SU-DHL-6 (cell line): Measurements from ENCODE around the gene RFX1.

Experiments
- H2AFZ ChIP-seq: fragments of 200-600 bp; sonication (generic); 2 replicates; pipeline ENCODE4 v1.6.1; 2014; ENCODE audit warnings: low read depth, mild to moderate bottlenecking, moderate library complexity, mixed read lengths, antibody characterized with exemption, low read length; ENCODE audit not compliant: severe bottlenecking
- H3F3A ChIP-seq: fragments of 200-600 bp; shearing (Covaris generic); 2 replicates; pipeline ENCODE4 v1.6.0; 2016; ENCODE audit warnings: antibody characterized with exemption, mild to moderate bottlenecking; ENCODE audit not compliant: insufficient read depth
- H3K27ac ChIP-seq: fragments of 200-600 bp; sonication (generic); 2 replicates; pipeline ENCODE4 v1.5.1; 2016; ENCODE audit warnings: low read depth, mild to moderate bottlenecking, low read length, moderate library complexity, mixed read lengths
- H3K27me3 ChIP-seq: fragments of 200-600 bp; sonication (generic), shearing (Covaris generic); 2 replicates; pipeline ENCODE4 v1.6.0; 2014; ENCODE audit warnings: mild to moderate bottlenecking, low read length
- H3K36me3 ChIP-seq: fragments of 200-600 bp; sonication (generic); 2 replicates; pipeline ENCODE4 v1.6.1; 2014; ENCODE audit warnings: mild to moderate bottlenecking, low read length, mixed read lengths
- H3K4me2 ChIP-seq: fragments of 300-600, 200-600 bp; shearing (Covaris generic), sonication (generic); 2 replicates; pipeline ENCODE4 v1.6.0; 2014; ENCODE audit warnings: low read length, low read depth, mild to moderate bottlenecking; ENCODE audit not compliant: poor library complexity, severe bottlenecking
- H3K4me3 ChIP-seq: fragments of 200-600 bp; sonication (generic); 2 replicates; pipeline ENCODE4 v1.5.1; 2014; ENCODE audit warnings: antibody characterized with exemption, low read length, mild to moderate bottlenecking, mixed read lengths; ENCODE audit not compliant: insufficient read depth, poor library complexity, severe bottlenecking
- H3K79me2 ChIP-seq: fragments of 200-600 bp; sonication (generic); 2 replicates; pipeline ENCODE4 v1.6.1; 2014; ENCODE audit warnings: mild to moderate bottlenecking, low read length, moderate library complexity; ENCODE audit not compliant: insufficient read depth
- H3K9ac ChIP-seq: fragments of 200-600 bp; sonication (generic); 2 replicates; pipeline ENCODE4 v1.7.0; 2014; ENCODE audit warnings: mild to moderate bottlenecking, low read length
- H3K9me2 ChIP-seq: fragments of 200-600 bp; sonication (generic); replicated peaks from 2 replicates; pipeline ENCODE4 v1.6.1; 2014; ENCODE audit warnings: low read length; ENCODE audit not compliant: insufficient read depth
- H3K9me3 ChIP-seq: fragments of 200-600 bp; sonication (generic); 2 replicates; pipeline ENCODE4 v1.6.1; 2014; ENCODE audit warnings: low read length, mixed read lengths; ENCODE audit not compliant: insufficient read depth
- H4K20me1 ChIP-seq: fragments of 200-600 bp; sonication (generic); 2 replicates; pipeline ENCODE4 v1.6.1; 2014; ENCODE audit warnings: low read depth, mild to moderate bottlenecking, antibody characterized with exemption, low read length, moderate library complexity, mixed read lengths
- CTCF ChIP-seq: fragments of 200-600 bp; sonication (generic); IDR thresholded peaks from one replicate; pipeline ENCODE4 v1.5.1; 2017; ENCODE audit warnings: antibody characterized with exemption, mild to moderate bottlenecking, low read length, moderate library complexity; ENCODE audit not compliant: insufficient read depth, poor library complexity, severe bottlenecking
- EZH2phosphoT487 ChIP-seq: fragments of 200-600 bp; sonication (generic), shearing (Covaris generic); conservative IDR thresholded peaks from 2 replicates; pipeline ENCODE4 v1.6.1; 2018; ENCODE audit warnings: mild to moderate bottlenecking, antibody characterized with exemption, low read length, moderate library complexity, mixed read lengths

Gene RFX1

DNA sequence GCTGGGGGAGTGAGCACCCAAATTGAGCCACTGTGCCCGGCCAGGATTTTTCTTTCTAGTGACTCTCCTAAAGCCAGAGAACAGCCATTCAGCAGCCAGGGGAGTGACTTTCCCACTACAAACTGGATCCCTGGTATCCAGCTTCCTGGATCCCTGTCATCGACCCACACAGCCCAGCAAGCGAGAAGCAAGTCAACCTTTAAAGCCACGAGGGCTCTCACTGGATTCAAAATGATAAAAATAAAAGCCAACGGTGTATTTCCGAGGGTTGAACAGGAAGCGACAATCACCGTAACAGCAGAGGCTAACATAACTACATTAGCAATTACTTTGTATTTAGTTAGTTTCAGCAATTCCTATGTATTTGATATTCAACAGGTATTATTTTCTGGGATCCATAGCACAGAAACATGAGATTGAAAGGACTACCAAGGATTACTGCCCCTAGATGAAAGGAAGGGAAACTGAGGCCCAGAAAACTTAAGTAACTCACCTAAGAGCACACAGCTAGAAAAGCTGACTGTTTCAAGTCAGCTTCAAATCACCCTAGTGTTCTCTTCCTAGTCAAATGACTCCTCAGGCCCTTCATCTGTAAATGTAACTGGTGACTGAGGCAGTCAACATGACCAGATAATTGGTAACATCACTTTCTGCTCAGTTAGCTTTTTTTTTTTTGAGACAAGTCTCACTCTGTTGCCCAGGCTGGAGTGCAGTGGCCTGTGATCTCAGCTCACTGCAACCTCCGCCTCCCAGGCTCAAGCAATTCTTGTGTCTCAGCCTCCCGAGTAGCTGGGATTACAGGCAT lies 2.7 kb downstream of the RFX1 start:
- no peaks in the 10 kb centered on the region for H3K36me3 ChIP-seq
- peaks cover 23% of the 10 kb centered on the region for H3F3A ChIP-seq
- peaks cover 3% of the 10 kb centered on the region; the same call in 1 of the 2 replicates for H3K9me3 ChIP-seq
- H3K79me2 ChIP-seq, result peaks cover 4% of the 10 kb centered on the region; the same call in 1 of the 2 replicates
- H3K4me3 ChIP-seq, result peak overlapping the region; percentile 15
- H4K20me1 ChIP-seq, result no peaks in the 10 kb centered on the region
- no peaks in the 10 kb centered on the region for H3K27me3 ChIP-seq
- H3K27ac ChIP-seq, result peak overlapping the region; percentile 75
- peak overlapping the region; percentile 69 for H2AFZ ChIP-seq
- peak overlapping the region; percentile 43 for H3K9ac ChIP-seq
- TF ChIP-seq CTCF (no peak), EZH2phosphoT487 (no peak)
- no peaks in the 10 kb centered on the region for H3K9me2 ChIP-seq
- peak overlapping the region; percentile 59 for H3K4me2 ChIP-seq

- no peaks in the 10 kb centered on the region for H3K9me2 ChIP-seq
- H3F3A ChIP-seq, result peaks cover 19% of the 10 kb centered on the region
- H3K36me3 ChIP-seq, result no peaks in the 10 kb centered on the region
- TF ChIP-seq EZH2phosphoT487 (no peak), CTCF (no peak)
- no peaks in the 10 kb centered on the region for H3K27me3 ChIP-seq
- H3K4me3 ChIP-seq, result peak overlapping the region; percentile 15
- peak overlapping the region; percentile 43 for H3K9ac ChIP-seq
- no peaks in the 10 kb centered on the region for H4K20me1 ChIP-seq
- peak overlapping the region; percentile 69 for H2AFZ ChIP-seq
- peaks cover 4% of the 10 kb centered on the region; the same call in 1 of the 2 replicates for H3K79me2 ChIP-seq
- peak overlapping the region; percentile 75 for H3K27ac ChIP-seq
- peak overlapping the region; percentile 59 for H3K4me2 ChIP-seq
- peaks cover 3% of the 10 kb centered on the region; the same call in 1 of the 2 replicates for H3K9me3 ChIP-seq
These were observed 3.4 kb downstream of the RFX1 start for GRCh38 chr19:14002571-14003250.

DNA sequence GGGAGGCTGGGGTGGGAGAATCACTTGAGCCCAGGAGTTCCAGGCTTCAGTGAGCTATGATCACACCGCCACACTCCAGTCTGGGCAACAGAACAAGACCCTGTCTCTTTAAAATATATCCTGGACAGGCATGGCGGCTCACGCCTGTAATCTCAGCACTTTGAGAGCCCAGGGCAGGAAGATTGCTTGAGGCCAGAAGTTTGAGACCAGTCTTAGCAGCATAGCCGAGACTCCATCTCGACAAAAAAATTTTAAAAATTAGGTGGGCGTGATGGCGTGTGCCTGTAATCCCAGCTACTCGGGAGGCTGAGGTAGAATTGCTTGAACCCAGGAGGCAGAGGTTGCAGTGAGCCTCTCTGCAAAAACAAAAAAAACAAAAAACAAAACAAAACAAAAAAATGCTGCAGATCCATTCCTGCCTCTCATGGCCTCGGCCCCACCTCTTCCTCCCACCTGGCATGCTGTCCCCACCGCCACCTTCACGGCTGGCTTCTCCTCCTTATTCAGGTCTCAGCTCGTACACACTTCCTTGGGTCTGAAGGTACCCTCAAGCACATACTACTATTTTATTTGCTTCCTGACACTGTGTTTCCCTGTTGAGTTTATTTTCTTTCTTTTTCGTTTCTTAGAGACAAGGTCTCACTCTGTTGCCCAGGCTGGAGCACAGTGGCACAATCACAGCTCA lies 5.3 kb downstream of the RFX1 start:
- H3K4me2 ChIP-seq, result no peak overlapping the region
- H3K79me2 ChIP-seq, result peaks cover 4% of the 10 kb centered on the region; the same call in 1 of the 2 replicates

More for the DNA sequence above, 5.3 kb downstream of the RFX1 start:
- Histone ChIP-seq H3K27me3 (no peaks in the 10 kb centered on the region), H3K9me2 (no peaks in the 10 kb centered on the region), H2AFZ (no peak overlapping the region), H3F3A (peaks cover 19% of the 10 kb centered on the region), H4K20me1 (no peaks in the 10 kb centered on the region), H3K9me3 (peaks cover 3% of the 10 kb centered on the region; the same call in 1 of the 2 replicates), H3K27ac (no peak overlapping the region), H3K9ac (no peak overlapping the region), H3K4me3 (no peak overlapping the region), H3K36me3 (no peaks in the 10 kb centered on the region)
- TF ChIP-seq EZH2phosphoT487, result no peak
- no peak for TF ChIP-seq CTCF
